Activated naive CD8-positive, alpha-beta T cell (primary cell): ENCODE results near the gene MRPL38.

ENCODE experiments used
- H3K27ac Mint-ChIP-seq: one replicate; pipeline ENCODE4 v1.8.0; 2021; ENCODE audit warnings: mixed read lengths
- H3K27me3 Mint-ChIP-seq: one replicate; pipeline ENCODE4 v1.8.0; 2021; ENCODE audit warnings: mixed read lengths
- H3K36me3 Mint-ChIP-seq: one replicate; pipeline ENCODE4 v1.8.0; 2021; ENCODE audit warnings: mixed read lengths
- H3K4me1 Mint-ChIP-seq: one replicate; pipeline ENCODE4 v1.8.0; 2021; ENCODE audit warnings: low read depth, mixed read lengths
- H3K4me3 Mint-ChIP-seq: one replicate; pipeline ENCODE4 v1.8.0; 2021; ENCODE audit warnings: mild to moderate bottlenecking, mixed read lengths
- H3K9me3 Mint-ChIP-seq: one replicate; pipeline ENCODE4 v1.8.0; 2021; ENCODE audit warnings: low read depth, mixed read lengths

Gene MRPL38

DNA sequence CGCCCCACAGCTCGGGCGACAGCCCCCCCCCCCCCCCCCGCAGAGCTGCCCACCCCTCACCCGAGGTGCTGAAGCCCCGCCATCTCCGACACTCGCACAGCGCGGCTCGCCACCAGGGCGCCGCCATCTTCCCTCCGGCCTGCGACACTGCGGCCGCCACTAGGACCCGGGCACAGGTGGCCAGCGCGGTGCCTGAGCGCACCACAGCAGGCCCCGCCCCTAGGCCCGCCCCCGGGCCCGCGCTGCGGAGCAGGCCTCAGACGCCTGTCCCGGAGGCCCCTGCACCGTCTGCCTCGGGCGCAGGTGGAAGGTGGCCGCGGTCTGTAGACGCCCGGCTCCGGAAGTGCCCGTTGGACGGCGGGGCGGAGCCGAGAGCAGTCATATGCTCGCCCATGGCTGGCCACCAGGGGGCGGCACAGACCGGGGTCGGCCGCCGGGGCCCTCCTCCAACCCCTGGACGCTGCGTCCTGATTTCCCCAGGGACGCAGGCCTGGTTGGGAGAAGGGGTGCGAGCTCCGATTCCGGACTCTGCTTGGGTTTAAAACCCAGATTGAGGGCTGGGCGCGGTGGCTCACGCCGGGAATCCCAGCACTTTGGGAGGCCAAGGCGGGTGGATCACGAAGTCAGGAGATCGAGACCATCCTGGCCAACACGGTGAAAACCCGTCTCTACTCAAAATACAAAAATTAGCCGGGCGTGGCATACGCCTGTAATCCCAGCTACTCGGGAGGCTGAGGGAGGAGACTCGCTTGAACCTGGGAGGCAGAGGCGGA is at the start of gene MRPL38:
Gene MRPL38, minus strand, starts transcription at position 136 of the 773 bp plus-strand sequence. Its CDS starts 9 bp downstream, at position 127.
- Mint-ChIP-seq H3K9me3 (no peaks in the 10 kb centered on the region), H3K27ac (peak within 1 kb of the TSS; percentile 96), H3K4me1 (peaks cover 19% of the 10 kb centered on the region), H3K27me3 (no peaks in the 10 kb centered on the region), H3K4me3 (peak within 1 kb of the TSS; percentile 97), H3K36me3 (no peaks in the 10 kb centered on the region)

DNA sequence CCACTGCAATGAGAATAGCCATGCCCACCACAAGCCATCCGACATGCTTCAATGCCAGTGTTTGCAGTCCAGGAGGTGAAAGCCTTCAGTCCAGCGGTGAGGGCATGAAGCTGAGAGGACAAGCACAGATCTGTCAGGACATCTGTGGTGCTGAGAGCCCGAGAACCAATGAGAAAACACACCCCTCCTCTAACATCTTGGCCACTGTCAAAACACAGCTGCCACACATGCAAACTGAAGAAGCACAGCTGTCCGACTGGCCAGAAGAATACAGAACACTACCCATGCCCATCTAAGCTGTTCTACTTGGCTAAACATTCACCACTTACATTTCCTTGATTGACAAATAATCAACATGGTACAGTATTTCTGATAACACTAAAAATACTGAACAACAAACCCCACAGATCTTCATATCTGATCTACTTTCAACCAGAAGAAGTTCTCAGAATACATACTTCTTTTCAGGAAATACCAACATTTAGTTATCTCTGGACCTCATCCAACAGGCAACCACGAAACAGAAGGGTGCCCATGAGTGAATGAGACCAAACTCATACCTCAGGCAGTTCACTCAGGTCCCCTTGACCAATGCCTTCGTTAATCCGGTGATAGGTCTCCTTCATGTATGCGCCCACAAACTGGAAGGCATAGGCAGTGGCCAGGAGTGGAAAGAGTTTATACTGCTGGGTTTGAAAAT is 46.3 kb upstream of the MRPL38 start:
- H3K27ac Mint-ChIP-seq: no peak overlapping the region
- no peaks in the 10 kb centered on the region for H3K4me1 Mint-ChIP-seq
- no peak overlapping the region for H3K4me3 Mint-ChIP-seq
- H3K9me3 Mint-ChIP-seq: no peaks in the 10 kb centered on the region
- no peaks in the 10 kb centered on the region for H3K27me3 Mint-ChIP-seq
- H3K36me3 Mint-ChIP-seq: peaks cover 8% of the 10 kb centered on the region

DNA sequence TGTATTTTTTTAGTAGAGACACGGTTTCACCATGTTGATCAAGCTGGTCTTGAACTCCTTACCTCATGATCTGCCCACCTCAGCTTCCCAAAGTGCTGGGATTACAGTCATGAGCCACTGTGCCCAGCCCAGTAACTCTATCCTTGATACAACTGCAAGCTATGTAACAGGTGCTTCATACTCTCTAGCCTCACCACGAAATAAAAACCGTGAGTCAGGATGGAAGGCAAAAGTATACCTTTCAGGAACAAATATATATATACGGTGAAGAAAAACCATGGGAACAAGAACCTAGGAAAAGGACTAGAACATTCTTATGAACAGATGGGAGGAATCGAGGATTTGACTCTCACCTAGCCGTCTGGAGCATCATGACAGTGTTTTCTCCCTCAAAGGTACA is 45.7 kb upstream of the MRPL38 start:
- Mint-ChIP-seq H3K36me3 (peaks cover 8% of the 10 kb centered on the region), H3K9me3 (no peaks in the 10 kb centered on the region), H3K27me3 (no peaks in the 10 kb centered on the region), H3K27ac (no peak overlapping the region), H3K4me3 (no peak overlapping the region), H3K4me1 (no peaks in the 10 kb centered on the region)

DNA sequence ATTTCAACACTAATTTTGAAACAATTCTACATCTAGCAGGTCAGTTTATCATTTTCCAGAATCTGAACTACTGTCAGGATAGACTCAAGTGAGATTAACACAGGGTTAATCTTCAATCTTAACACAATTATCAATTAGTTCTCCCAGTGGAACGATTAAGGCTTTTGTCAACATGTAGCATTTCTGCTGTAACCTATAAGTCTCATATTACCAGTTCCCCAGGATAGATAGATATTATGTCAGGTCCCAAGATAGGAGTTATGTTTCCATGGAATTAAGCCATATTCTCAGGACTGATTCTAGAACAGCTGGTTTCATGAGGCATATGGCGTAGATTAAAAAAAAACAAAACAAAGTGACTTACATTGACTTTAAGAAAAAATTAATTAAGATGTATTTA is 40.5 kb upstream of the MRPL38 start:
- H3K27me3 Mint-ChIP-seq: no peaks in the 10 kb centered on the region
- H3K27ac Mint-ChIP-seq: no peak overlapping the region
- no peaks in the 10 kb centered on the region for H3K9me3 Mint-ChIP-seq

DNA sequence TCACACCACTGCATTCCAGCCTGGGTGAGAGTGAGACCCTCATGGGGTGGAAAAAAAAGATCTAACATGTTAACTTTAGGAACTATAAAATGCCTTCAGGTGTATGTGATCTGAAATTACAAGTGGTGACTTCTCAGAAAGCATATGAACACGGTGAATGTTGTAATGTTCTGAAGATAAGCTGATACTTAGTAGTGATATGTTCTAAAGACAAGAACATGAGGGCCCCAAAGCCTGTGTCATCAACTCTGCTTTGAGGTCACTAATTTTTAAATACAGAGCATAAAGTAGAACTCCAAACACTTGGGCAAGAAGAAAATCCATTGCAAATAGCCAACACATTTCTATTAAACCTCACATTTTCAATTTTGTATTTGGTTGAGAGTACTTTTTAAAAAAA is 38.8 kb upstream of the MRPL38 start:
- Mint-ChIP-seq H3K4me3 (no peak overlapping the region), H3K27ac (no peak overlapping the region), H3K9me3 (no peaks in the 10 kb centered on the region), H3K4me1 (peaks cover 12% of the 10 kb centered on the region), H3K27me3 (no peaks in the 10 kb centered on the region), H3K36me3 (no peaks in the 10 kb centered on the region)

More for the DNA sequence above, 40.5 kb upstream of the MRPL38 start:
- peaks cover 11% of the 10 kb centered on the region for H3K4me1 Mint-ChIP-seq
- peaks cover 2% of the 10 kb centered on the region for H3K36me3 Mint-ChIP-seq
- no peak overlapping the region for H3K4me3 Mint-ChIP-seq

DNA sequence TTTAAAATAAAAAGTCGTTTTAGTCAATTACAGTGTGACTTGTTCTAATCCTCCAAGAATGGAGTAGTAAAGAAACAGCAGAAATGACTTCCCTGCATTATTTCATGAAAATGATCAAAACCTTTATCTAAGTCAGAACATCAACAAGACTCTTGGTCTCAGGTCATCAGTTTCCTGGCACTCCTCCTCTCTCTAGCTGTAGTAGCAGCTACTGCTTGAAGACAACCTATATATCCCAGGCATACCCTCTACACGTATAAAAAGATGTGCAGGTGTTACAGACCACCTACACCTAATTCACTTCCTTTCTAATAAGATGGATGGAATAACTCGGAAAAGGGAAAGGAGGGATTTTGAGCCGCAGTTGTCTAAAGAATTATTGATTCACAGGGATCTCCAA is 37.8 kb upstream of the MRPL38 start:
- Mint-ChIP-seq H3K36me3 (no peaks in the 10 kb centered on the region), H3K27me3 (no peaks in the 10 kb centered on the region), H3K27ac (no peak overlapping the region), H3K4me1 (peaks cover 12% of the 10 kb centered on the region), H3K4me3 (peak overlapping the region; percentile 32), H3K9me3 (no peaks in the 10 kb centered on the region)

DNA sequence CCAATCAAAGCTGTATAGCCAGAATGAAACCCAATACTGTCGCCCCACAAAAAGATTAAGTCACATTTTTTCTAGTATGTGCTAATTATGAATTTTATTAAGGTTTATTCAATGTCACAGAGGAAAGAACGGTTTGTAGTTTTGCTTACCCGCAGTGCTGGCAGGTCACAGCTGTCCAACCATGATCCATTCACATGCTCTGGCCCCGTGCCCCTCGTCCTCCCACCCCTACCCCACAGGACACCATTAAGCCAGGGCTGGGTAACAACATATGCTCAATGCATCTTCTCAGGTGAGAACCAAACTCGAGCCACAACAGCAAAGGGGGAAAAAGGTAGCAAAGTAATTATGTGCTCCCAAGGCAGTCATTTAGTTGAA is 36.7 kb upstream of the MRPL38 start:
- H3K27ac Mint-ChIP-seq: peak overlapping the region; percentile 68
- no peaks in the 10 kb centered on the region for H3K9me3 Mint-ChIP-seq
- no peaks in the 10 kb centered on the region for H3K36me3 Mint-ChIP-seq
- peaks cover 12% of the 10 kb centered on the region for H3K4me1 Mint-ChIP-seq
- H3K27me3 Mint-ChIP-seq: no peaks in the 10 kb centered on the region
- H3K4me3 Mint-ChIP-seq: peak overlapping the region; percentile 94

DNA sequence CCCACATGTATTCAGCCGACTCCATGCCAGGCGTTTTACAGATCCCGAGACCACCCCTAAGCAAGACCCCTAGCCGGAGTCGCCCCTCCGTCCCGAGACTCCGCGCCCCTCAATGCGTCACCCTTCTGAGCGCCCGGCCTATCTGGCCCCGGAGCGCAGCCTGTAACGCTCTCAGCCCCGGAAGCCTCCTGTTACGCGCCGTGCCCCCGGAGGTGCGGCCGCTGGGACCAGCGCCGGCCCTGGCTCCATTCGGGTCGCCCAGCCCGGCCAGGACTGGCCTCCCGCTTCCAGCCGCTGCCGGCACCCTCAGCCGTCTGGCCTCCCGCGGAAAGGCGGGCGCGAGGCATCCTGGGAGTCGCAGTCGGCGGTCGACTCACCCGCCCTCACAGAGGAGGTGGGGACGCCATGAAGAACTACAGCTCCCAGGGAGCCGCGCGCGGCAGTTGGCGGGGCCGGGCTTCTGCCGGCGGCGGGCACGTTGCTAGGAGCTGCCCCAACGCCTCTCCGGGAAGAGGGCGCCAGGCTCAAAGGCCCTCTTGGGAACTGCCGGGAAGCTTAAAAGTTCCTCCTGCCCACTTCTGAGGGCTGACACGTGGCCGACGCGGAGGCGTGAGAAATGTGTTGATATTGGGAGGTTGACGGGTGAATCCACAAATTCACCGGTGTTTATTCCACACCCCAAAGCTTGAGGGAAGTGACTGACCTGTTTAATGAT is 36.2 kb upstream of the MRPL38 start, which contains the start of gene FBF1:
Gene FBF1, minus strand, starts transcription at position 316 of the 715 bp plus-strand sequence. CDS start 2,893 bp downstream, outside the sequence.
- H3K36me3 Mint-ChIP-seq: no peaks in the 10 kb centered on the region
- H3K27me3 Mint-ChIP-seq: no peaks in the 10 kb centered on the region
- H3K4me1 Mint-ChIP-seq: peaks cover 12% of the 10 kb centered on the region
- H3K4me3 Mint-ChIP-seq: peak within 1 kb of the TSS; percentile 94
- H3K27ac Mint-ChIP-seq: peak within 1 kb of the TSS; percentile 91
- no peaks in the 10 kb centered on the region for H3K9me3 Mint-ChIP-seq

DNA sequence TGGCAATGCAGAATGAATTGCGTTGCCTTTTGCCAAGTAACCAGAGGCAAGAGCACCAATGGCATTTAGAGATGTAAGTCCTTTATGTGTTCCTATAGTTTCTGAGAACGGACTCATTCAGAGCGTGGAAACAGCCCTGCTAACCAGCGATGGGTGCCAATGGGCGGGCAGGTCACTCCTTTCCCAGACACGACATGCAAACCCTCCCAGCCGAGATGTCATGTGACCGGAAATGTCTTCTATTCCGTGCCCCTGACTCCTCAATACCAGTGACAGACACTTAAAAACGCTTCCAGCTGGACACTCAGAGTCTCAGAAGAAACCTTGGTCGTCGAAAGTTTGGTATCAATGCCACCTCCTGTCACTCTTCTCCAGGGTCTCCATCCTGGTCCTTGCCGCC is 33.0 kb upstream of the MRPL38 start:
- H3K36me3 Mint-ChIP-seq: peaks cover 2% of the 10 kb centered on the region
- no peak overlapping the region for H3K4me3 Mint-ChIP-seq
- H3K4me1 Mint-ChIP-seq: peaks cover 12% of the 10 kb centered on the region
- H3K27me3 Mint-ChIP-seq: no peaks in the 10 kb centered on the region
- H3K9me3 Mint-ChIP-seq: no peaks in the 10 kb centered on the region
- no peak overlapping the region for H3K27ac Mint-ChIP-seq

DNA sequence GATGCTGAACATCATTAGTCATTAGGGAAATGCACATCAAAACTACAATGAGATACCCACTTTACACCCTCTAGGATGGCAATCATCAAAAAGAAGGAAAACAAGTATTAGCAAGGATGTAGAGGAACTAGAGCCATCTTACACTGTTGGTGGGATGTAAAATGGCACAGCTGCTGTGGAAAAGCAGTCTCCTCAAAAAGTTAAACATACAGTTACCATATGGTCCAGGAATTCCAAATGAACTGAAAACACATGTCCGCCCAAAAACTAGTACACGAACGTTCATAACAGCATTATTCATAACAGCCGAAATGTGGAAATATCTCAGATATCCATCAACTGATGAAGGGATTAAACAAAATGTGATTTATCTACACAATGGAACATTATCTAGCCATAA is 29.1 kb upstream of the MRPL38 start:
- no peaks in the 10 kb centered on the region for H3K9me3 Mint-ChIP-seq
- peaks cover 2% of the 10 kb centered on the region for H3K36me3 Mint-ChIP-seq
- H3K27ac Mint-ChIP-seq: no peak overlapping the region
- no peaks in the 10 kb centered on the region for H3K27me3 Mint-ChIP-seq
- H3K4me1 Mint-ChIP-seq: no peaks in the 10 kb centered on the region
- no peak overlapping the region for H3K4me3 Mint-ChIP-seq

DNA sequence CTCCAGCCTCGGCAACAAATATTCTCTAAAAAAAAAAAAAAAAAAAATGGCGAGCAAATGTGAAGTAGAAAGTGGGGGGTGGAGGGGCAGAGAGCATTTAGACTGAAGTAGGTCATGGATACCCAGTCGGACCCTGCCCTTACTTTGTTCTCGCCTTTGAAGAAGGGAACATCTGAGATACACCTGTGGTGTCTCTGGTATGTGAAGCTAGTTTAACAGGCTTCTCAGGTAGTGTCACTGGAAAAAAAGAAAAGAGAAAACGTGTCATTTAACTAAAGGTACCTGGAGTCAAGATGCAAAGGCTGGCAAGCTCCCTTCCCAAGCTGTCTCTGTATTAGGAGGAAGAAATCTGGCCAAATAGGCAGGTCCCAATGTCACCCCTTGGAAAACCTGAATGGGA is 28.2 kb upstream of the MRPL38 start:
- Mint-ChIP-seq H3K36me3 (peaks cover 2% of the 10 kb centered on the region), H3K9me3 (no peaks in the 10 kb centered on the region), H3K4me1 (no peaks in the 10 kb centered on the region), H3K27me3 (no peaks in the 10 kb centered on the region), H3K27ac (no peak overlapping the region), H3K4me3 (no peak overlapping the region)

DNA sequence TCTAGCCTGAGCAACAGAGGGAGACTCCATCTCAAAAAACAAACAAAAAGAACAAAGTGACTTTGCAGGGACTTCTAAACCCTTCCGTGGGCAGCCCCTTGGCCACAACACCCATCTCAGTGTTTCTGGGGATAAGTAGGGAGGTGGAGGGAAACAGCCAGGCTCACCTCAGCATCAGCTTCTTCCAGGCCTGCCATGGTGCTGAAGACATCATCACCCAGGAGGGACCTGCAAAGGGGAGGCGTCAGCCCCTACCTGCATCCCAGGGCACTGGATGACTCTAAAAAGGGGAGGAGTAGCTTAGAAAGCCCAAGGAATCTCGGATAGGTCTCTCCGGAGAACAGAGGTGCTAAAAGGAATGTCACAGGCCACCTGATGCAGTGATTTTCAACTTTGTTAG is 26.4 kb upstream of the MRPL38 start:
- H3K36me3 Mint-ChIP-seq: peaks cover 2% of the 10 kb centered on the region

DNA sequence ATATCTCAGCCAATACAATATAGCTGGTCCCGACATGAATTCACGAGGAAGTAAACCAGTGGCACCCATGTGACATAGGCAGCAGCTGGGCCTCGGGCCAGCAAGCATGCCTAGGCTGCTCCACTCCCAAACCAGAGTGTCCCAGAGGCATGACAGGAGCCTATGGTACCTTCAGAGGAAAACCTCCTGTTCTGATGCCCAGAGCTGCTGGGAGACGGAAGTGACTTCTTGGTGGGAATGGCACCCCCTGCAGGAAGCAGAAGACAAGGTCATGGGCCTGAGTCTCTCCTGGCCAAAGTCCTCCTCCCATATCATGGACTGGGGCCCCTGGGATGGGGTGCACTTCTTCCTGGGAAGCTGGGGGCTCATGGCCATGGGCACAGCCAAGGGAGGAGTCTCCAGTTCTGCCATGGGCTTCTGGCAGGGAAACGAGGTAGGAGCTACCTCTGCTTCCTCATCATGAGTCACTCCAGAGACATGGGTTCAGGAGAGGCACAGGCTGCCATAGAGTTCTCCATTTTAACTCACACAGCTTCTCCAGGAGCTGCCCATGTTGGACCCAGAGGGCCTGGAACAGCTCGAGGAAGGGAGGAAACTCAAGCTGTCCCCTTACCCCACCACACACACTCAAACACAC is 22.7 kb upstream of the MRPL38 start:
- H3K27me3 Mint-ChIP-seq: no peaks in the 10 kb centered on the region
- H3K36me3 Mint-ChIP-seq: no peaks in the 10 kb centered on the region
- H3K9me3 Mint-ChIP-seq: no peaks in the 10 kb centered on the region
- no peak overlapping the region for H3K27ac Mint-ChIP-seq
- no peaks in the 10 kb centered on the region for H3K4me1 Mint-ChIP-seq
- H3K4me3 Mint-ChIP-seq: no peak overlapping the region

More for the DNA sequence above, 26.4 kb upstream of the MRPL38 start:
- Mint-ChIP-seq H3K4me1 (no peaks in the 10 kb centered on the region), H3K27ac (no peak overlapping the region), H3K4me3 (no peak overlapping the region), H3K9me3 (no peaks in the 10 kb centered on the region), H3K27me3 (no peaks in the 10 kb centered on the region)

DNA sequence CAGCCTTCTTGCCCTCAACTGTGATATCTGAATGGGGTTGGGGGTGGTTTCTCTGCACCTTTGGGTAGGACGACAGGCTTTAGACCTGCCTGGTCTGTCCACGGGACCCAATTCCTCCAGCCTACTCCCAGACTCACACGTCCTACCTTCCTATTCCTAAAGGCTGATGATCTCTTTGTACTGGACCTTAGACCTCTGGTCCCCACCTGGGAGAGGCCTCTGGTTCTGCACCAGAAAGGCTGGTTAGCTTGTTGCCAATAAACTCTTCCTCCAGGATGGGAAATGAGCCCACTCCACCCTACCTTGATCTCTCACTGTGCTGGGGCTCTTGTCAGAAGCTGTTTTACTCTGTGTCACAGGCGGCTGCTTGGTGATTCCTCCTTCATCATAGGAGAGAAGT is 21.8 kb upstream of the MRPL38 start:
- H3K27ac Mint-ChIP-seq: no peak overlapping the region
- no peaks in the 10 kb centered on the region for H3K27me3 Mint-ChIP-seq
- no peaks in the 10 kb centered on the region for H3K36me3 Mint-ChIP-seq
- no peak overlapping the region for H3K4me3 Mint-ChIP-seq
- no peaks in the 10 kb centered on the region for H3K4me1 Mint-ChIP-seq
- H3K9me3 Mint-ChIP-seq: no peaks in the 10 kb centered on the region

DNA sequence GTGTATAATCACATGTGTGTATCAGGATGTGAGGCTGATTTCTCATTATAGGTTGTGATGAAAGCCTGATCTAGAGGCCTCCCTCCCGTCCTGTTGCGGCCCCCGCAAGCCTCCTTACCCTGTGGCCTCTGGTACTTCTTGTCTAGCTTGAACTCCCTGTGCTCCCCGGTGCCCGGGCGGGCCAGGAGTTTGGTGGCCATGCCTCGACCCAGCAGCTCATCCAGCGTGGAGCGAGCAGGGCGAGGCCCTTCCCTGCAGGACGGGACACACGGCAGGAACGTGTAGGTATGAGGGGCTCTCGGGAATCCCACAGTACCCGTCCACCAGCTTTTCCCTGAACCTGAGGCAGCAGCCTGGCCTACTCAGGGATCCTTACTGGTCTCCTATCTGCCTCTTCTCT is 21.2 kb upstream of the MRPL38 start:
- no peaks in the 10 kb centered on the region for H3K4me1 Mint-ChIP-seq
- H3K4me3 Mint-ChIP-seq: no peak overlapping the region
- no peaks in the 10 kb centered on the region for H3K36me3 Mint-ChIP-seq
- no peaks in the 10 kb centered on the region for H3K27me3 Mint-ChIP-seq
- no peaks in the 10 kb centered on the region for H3K9me3 Mint-ChIP-seq
- H3K27ac Mint-ChIP-seq: no peak overlapping the region
